NCI-H446 (cell line): ENCODE data around the gene MUC12.
"Not testable (repeated sequence)": the region's sequence is repeated elsewhere in the genome, so short reads cannot be mapped to it uniquely, and the experiment has no call there.

Experiments used
- DNase-seq, 2 experiments: peaks; one replicate each; lab custom pipeline; 2025; lab: John Stamatoyannopoulos, UW

Gene MUC12

DNA sequence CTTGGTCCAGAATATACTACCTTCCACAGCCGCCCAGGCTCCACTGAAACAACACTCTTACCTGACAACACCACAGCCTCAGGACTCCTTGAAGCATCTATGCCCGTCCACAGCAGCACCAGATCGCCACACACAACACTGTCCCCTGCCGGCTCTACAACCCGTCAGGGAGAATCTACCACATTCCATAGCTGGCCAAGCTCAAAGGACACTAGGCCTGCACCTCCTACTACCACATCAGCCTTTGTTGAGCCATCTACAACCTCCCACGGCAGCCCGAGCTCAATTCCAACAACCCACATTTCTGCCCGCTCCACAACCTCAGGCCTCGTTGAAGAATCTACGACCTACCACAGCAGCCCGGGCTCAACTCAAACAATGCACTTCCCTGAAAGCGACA lies 22.9 kb downstream of the MUC12 start:
- DNase-seq = not testable (repeated sequence)

DNA sequence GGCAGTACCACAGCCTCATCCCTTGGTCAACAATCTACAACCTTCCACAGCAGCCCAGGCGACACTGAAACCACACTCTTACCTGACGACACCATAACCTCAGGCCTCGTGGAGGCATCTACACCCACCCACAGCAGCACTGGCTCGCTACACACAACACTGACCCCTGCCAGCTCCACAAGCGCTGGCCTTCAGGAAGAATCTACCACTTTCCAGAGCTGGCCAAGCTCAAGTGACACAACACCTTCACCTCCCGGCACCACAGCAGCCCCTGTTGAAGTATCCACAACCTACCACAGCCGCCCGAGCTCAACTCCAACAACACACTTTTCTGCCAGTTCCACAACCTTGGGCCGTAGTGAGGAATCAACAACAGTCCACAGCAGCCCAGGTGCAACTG lies 25.3 kb downstream of the MUC12 start:
- not testable (repeated sequence) for DNase-seq

DNA sequence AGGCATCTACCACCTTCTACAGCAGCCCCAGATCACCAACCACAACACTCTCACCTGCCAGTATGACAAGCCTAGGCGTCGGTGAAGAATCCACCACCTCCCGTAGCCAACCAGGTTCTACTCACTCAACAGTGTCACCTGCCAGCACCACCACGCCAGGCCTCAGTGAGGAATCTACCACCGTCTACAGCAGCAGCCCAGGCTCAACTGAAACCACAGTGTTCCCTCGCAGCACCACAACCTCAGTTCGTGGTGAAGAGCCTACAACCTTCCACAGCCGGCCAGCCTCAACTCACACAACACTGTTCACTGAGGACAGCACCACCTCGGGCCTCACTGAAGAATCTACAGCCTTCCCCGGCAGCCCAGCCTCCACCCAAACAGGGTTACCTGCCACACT lies 29.2 kb downstream of the MUC12 start:
- DNase-seq = not testable (repeated sequence)

DNA sequence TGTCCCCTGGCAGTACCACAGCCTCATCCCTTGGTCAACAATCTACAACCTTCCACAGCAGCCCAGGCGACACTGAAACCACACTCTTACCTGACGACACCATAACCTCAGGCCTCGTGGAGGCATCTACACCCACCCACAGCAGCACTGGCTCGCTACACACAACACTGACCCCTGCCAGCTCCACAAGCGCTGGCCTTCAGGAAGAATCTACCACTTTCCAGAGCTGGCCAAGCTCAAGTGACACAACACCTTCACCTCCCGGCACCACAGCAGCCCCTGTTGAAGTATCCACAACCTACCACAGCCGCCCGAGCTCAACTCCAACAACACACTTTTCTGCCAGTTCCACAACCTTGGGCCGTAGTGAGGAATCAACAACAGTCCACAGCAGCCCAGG lies 30.0 kb downstream of the MUC12 start:
- not testable (repeated sequence) for DNase-seq

DNA sequence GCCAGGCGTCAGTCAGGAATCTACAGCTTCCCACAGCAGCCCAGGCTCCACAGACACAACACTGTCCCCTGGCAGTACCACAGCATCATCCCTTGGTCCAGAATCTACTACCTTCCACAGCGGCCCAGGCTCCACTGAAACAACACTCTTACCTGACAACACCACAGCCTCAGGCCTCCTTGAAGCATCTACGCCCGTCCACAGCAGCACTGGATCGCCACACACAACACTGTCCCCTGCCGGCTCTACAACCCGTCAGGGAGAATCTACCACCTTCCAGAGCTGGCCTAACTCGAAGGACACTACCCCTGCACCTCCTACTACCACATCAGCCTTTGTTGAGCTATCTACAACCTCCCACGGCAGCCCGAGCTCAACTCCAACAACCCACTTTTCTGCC lies 30.7 kb downstream of the MUC12 start:
- DNase-seq = not testable (repeated sequence)

DNA sequence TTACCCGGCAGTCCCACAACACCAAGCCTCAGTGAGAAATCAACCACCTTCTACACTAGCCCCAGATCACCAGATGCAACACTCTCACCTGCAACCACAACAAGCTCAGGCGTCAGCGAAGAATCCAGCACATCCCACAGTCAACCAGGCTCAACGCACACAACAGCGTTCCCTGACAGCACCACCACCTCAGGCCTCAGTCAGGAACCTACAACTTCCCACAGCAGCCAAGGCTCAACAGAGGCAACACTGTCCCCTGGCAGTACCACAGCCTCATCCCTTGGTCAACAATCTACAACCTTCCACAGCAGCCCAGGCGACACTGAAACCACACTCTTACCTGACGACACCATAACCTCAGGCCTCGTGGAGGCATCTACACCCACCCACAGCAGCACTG lies 33.0 kb downstream of the MUC12 start:
- not testable (repeated sequence) for DNase-seq

DNA sequence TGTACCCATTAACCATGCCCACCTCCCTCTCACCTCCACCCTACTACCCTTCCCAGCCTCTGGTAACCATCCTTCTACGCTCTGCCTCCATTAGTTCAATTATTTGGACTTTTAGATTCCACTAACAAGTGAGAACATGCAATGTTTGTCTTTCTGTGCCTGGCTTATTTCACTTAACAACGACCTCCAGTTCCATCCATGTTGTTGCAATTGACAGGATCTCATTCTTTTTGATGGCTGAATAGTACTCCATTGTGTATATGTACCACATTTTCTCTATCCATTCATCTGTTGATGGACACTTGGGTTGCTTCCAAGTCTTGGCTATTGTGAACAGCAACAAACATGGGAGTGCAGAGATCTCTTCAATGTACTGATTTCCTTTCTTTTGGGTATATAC lies 38.0 kb downstream of the MUC12 start:
- DNase-seq = not testable (repeated sequence)

DNA sequence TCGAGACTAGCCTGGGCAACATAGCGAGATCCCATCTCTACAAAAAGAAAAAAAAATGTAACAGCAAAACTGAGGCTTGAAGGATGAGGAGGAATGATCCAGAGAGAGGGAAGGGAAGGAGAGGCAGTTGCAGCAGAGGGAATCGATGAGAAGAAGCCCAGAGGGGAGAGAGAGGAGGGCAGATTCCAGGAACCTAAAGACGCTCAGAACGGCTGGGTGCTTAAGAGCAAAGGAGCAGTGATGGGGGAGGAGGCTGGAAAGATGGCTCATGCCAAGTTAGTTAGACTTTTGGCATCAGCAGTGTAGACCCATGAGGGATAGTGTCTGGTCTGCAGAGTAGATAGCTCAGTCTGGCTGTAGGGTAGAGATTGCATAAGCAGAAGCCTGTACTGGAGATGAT lies 40.3 kb downstream of the MUC12 start:
- no peak for DNase-seq

DNA sequence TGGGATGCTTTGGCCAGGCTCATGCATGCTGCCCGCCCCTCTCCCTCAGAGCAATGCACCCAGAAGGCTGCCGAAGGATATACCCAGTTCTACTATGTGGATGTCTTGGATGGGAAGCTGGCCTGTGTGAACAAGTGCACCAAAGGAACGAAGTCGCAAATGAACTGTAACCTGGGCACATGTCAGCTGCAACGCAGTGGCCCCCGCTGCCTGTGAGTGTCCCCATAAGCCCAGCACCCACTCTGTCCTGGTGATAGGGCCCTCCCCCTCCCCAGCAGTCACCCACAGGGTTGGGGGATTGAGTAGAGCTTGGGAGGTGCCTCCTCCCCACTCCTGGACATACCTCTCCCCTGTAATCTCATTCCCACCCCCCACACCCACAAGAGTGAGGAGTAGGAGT lies 43.6 kb downstream of the MUC12 start:
- DNase-seq = no peak

DNA sequence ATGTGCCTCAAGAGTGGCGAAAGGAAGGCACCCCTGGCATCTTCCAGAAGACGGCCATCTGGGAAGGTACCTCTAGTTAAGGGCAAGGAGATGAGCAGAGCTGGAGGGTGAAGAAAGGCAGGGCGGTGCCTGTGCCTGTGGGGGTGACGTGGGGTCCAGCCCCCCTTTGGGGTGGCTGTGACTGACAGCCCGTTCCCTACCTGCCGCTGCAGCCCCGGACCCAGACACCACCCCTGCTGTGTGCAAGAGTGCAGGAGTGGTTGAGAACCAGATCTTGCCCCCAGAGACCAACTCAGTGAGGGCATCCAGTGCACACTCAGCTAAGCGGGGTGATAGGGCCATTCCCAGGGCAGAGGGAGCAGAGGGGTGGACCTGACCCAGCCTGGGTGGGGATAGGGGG lies 46.3 kb downstream of the MUC12 start:
- no peak for DNase-seq

DNA sequence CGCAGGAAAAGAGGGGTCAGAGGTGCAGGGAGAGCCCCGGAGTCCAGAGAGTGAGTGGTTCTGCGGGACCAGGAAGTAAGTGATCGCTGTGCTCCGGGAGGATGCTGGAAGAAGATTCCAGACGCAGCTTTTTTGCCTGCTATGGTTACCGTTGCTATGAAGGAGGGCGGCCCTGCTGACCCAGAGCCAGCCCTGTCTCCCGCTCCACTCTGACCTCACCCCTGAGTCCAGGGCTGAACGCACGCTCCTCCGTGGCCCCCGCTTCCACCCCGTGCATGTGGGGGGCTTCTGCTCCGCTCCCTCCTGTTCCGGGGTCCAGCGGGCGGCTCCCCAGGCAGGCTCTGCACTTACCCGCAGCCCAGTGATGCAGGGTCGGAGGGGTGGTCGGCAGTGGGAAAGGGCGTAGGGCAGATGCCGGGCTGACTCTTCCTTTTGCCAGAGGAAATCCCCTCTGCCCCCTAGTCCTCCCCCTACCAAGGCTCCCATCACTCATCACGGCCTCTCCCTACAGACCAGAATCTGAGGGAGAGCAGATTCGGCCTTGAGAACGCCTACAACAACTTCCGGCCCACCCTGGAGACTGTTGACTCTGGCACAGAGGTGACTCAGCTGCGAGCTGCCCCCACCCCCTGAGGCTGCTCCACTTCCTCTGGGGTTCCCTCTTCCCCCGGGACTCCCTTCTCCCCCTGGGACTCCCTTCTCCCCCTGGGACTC lies 47.9 kb downstream of the MUC12 start:
- DNase-seq = no peak

DNA sequence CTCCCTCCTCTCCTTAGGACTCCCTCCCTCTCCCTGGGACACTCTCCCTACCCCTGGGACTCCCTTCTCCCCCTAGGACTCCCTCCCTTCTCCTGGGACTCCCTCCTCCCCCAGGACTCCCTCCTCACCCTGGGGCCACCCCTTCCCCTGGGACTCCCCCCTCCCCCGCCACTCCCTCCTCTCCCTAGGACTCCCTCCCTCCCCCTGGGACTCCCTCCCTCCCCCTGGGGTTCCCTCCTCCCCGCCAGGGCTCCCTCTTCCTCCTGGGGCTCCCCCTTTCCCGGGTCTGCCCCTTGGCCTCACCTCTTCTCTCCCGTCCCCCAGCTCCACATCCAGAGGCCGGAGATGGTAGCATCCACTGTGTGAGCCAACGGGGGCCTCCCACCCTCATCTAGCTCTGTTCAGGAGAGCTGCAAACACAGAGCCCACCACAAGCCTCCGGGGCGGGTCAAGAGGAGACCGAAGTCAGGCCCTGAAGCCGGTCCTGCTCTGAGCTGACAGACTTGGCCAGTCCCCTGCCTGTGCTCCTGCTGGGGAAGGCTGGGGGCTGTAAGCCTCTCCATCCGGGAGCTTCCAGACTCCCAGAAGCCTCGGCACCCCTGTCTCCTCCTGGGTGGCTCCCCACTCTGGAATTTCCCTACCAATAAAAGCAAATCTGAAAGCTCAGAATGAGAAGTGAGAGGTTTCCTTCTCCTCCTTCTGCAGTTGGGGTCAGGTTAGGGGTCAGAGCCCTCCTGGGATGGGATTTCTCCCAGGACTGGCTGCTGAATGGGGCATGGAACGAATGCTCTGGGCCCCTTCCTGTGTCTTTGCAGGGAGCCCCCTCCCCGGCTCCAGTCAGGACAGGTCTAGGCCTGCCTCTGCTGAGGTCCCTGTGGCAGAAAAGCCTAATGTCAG lies 49.2 kb downstream of the MUC12 start:
- no peak for DNase-seq

DNA sequence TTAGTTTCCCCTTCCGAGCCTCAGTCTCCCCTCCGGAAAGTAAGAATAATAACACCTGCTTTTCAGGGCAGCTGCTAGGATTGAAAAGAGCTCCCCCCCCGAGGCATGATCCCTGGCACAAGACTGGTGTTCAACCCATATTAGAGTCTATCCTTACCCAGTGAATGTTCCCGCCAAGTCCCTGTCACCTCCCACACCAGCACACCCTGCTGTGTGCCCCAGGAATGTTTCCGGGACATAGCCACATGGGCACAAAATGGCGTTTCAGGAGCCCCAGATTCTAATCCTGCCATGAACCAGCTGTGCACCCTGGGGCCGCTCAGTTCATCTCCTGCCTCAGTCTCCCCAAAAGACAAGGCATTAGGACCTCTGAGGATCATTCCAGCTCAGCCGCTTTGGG lies 51.1 kb downstream of the MUC12 start:
- no peak for DNase-seq

DNA sequence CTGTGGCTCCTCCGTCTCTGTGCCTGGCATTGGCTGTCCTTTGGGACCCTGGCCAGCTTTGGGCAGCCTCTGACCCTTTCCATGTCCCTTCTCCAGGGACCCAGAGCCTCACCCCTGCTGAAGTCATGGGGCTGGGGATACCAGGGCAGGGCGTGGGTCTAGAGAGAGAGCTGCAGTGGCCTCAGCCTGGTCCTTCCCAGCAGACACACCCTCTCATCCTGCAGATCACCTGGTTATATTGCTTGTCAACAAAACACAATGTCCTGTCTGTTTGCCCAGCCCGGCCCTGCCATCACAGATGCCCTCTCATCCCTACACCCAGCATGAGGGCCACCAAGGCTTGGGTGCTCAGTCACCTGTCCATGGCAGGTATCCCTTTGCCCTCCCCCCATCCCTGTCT lies 52.3 kb downstream of the MUC12 start:
- DNase-seq = no peak

DNA sequence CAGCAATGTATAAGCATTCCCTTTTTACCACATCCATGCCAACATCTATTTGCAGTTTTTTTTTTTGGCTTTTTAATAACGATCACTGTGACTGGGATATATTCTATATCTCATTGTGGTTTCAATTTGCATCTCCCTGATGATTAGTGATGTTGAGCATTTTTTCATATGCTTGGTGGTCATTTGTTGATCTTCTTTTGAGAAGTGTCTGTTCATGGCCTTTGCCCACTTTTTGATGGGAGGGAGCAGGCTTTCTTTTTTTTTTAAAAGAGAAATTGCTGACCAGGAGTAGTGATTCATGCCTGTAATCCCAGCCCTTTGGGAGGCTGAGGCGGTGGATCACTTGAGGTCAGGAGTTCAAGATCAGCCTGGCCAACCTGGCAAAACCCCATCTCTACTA lies 54.5 kb downstream of the MUC12 start:
- DNase-seq = no peak

DNA sequence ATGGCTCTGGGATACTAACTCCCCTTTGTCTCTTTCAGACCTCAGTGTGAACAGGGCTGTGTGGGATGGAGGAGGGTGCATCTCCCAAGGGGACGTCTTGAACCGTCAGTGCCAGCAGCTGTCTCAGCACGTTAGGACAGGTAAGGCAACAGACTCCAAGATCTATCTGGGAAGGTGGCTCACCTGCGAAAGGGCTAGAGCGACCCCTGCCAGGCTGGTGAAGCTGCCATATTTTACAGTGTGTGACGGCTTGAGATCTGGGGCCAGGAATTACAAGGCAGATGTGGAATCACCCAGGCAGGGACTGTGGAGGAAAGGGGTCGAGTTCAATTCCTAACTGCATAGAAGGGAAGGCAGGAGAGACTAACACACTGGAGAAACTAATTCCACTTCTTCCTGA lies 61.7 kb downstream of the MUC12 start:
- DNase-seq = no peak

DNA sequence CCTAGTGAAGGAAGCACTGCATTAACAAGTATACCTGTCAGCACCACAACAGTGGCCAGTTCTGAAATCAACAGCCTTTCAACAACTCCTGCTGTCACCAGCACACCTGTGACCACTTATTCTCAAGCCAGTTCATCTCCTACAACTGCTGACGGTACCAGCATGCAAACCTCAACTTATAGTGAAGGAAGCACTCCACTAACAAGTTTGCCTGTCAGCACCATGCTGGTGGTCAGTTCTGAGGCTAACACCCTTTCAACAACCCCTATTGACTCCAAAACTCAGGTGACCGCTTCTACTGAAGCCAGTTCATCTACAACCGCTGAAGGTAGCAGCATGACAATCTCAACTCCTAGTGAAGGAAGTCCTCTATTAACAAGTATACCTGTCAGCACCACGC lies 66.6 kb downstream of the MUC12 start:
- DNase-seq = no peak

DNA sequence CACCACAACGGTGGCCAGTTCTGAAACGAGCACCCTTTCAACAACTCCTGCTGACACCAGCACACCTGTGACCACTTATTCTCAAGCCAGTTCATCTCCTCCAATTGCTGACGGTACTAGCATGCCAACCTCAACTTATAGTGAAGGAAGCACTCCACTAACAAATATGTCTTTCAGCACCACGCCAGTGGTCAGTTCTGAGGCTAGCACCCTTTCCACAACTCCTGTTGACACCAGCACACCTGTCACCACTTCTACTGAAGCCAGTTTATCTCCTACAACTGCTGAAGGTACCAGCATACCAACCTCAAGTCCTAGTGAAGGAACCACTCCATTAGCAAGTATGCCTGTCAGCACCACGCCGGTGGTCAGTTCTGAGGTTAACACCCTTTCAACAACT lies 71.9 kb downstream of the MUC12 start:
- not testable (repeated sequence) for DNase-seq

DNA sequence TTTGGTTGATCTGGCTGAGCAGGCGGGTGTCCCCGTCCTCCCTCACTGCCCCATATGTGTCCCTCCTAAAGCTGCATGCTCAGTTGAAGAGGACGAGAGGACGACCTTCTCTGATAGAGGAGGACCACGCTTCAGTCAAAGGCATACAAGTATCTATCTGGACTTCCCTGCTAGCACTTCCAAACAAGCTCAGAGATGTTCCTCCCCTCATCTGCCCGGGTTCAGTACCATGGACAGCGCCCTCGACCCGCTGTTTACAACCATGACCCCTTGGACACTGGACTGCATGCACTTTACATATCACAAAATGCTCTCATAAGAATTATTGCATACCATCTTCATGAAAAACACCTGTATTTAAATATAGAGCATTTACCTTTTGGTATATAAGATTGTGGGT lies 89.0 kb downstream of the MUC12 start:
- DNase-seq = no peak

DNA sequence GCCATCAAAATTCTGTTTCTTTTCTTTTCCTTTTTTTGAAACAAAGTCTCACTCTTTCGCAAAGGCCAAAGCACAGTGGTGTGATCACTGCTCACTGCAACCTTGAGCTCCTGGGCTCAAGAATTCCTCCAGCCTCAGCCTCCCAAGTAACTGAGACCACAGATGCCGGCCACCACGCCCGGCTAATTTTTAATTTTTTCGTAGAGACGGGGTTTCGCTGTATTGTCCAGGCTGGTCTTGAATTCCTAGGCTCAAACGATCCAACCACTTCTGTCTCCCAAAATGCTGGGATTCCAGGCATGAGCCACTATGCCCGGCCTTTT lies 90.2 kb downstream of the MUC12 start:
- DNase-seq = no peak

DNA sequence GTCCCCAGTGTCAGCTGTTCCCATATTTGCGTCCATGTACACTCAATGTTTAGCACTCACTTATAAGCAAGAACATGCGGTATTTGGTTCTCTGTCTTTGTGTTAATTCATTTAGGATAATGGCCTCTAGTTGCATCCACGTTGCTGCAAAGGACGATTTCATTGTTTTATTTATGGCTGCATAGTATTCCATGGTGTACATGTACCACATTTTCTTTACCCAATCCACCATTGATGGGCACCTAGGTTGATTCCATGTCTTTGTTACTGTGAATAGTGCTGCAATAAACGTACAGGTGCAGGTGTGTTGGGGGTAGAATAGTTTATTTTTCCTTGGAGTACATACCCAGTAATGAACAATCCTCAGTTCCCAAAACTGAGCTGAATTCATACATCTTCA lies 91.6 kb downstream of the MUC12 start:
- DNase-seq = no peak

DNA sequence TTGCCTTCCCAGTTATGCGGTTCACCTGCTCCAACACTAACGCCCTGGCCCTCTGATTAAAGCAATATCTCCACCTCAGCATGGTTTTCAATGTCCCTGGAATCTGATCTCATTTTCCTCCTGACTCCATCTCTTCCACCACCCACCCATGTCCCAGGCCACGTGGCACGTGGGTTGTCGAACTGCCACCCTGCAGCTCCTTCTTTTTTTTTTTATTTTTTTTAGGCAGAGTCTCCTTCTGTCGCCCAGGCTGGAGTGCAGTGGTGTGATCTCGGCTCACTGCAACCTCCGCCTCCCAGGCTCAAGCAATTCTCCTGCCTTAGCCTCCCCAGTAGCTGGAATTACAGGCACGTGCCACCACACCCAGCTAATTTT lies 94.8 kb downstream of the MUC12 start:
- not testable (repeated sequence) for DNase-seq

DNA sequence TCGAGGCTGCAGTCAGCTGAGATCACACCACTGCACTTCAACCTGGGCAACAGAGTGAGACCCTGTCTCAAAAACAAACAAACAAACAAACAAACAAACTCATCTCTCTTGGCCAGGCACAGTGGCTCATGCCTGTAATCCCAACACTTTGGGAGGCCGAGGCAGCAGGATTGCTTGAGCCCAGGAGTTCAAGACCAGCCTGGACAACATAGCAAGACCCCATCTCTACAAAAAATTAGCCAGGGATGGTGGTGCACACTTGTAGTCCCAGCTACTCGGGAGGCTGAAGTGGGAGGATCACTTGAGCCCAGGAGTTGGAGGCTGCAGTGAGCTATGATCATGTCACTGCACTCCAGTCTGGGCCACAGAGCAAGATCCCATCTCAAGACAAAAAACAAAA lies 95.8 kb downstream of the MUC12 start:
- DNase-seq = not testable (repeated sequence)
